ENCODE data around the gene STN1.

DNA sequence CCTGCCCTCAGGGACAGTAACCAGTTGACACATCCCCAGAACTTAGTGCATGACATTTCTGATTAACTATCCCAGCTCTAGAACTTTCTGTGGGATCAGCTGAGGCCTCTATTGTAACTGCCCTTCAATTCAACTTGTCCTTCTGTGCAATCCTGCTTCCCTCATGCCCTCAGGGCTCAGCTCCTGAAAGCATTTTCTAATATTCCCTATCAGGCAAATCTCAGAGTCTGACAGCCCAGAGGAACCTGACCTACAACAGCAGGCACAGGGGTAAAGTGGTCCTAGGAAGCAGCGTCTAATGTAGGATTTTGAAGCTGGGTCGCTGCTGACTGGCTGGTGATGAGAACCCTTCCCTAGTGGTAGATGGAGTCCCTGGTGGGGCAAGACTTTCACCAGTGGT is 13.6 kb upstream of the STN1 start:
- no peak for TF ChIP-seq EZH2phosphoT487 (IDR thresholded peaks at IDR 0.05; ENCODE audit: insufficient read depth, low read depth)
- no peak for TF ChIP-seq EZH2 (IDR thresholded peaks at IDR 0.05; ENCODE audit: insufficient read depth, poor library complexity, severe bottlenecking)

Data from GM23248 (cell line).